Measurements from ENCODE around the gene SENP7.

DNA sequence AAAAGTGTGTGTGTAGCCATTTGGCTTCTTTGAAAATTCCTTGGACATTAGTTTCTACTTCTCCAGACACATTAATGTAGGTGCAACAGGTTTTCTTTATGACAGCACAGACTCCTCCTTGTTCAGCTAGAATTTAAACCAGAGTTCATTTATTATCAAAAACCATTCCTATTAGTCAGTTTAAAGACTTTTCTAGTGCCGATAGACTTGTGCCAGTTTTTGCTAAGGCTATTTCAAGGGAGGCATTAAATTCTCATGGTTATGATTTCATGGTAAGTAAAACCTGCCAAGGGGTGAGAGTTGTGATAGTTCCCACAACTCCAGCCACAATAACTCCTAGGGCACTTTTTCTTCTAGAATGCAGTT is 20.6 kb upstream of the SENP7 start:
- no peak for TF ChIP-seq TAF1 (IDR thresholded peaks at IDR 0.05; ENCODE audit: low read depth, low read length)
- TF ChIP-seq POLR2AphosphoS5 (IDR thresholded peaks at IDR 0.05; ENCODE audit: low read depth, low read length), result no peak
- TF ChIP-seq PAX5 (IDR thresholded peaks at IDR 0.05; ENCODE audit: insufficient read depth, low read length, severe bottlenecking), result no peak
- TF ChIP-seq POLR2A (IDR thresholded peaks at IDR 0.05; ENCODE audit: low read depth, low read length), result no peak
- TF ChIP-seq SPI1 (IDR thresholded peaks at IDR 0.05; ENCODE audit: low read depth, low read length), result no peak
- no peak for TF ChIP-seq POU2F2 (IDR thresholded peaks at IDR 0.05; ENCODE audit: low read depth, low read length)
